Panc1 (cell line): ENCODE measurements around the gene WT1.

Experiments used
- CTCF ChIP-seq: fragments of 450-650 bp; IDR thresholded peaks from 2 replicates; pipeline ENCODE4 v1.5.1; 2017; ENCODE audit warnings: mild to moderate bottlenecking
- POLR2AphosphoS5 ChIP-seq: IDR thresholded peaks from 2 replicates; pipeline ENCODE4 v1.6.1; 2012; ENCODE audit warnings: mild to moderate bottlenecking, low read depth, low read length, moderate library complexity
- REST ChIP-seq, 2 experiments: IDR thresholded peaks; 2 replicates each; pipeline ENCODE4 v1.6.1; 2011 to 2012; ENCODE audit warnings: low read depth in 2 of 2, control low read depth in 1 of 2, low read length in 1 of 2, mild to moderate bottlenecking in 1 of 2, moderate library complexity in 1 of 2; ENCODE audit not compliant: insufficient read depth in 1 of 2
- SIN3A ChIP-seq: IDR thresholded peaks from 2 replicates; pipeline ENCODE4 v1.6.1; 2012; ENCODE audit warnings: low read depth, mild to moderate bottlenecking, low read length, moderate library complexity, borderline replicate concordance; ENCODE audit not compliant: insufficient read depth
- TCF7L2 ChIP-seq: IDR thresholded peaks from 2 replicates; pipeline ENCODE4 v1.6.1; 2011; ENCODE audit warnings: mild to moderate bottlenecking, low read depth, low read length, inconsistent platforms

- no peak for TF ChIP-seq CTCF
- TF ChIP-seq TCF7L2, result no peak
- TF ChIP-seq REST (IDR thresholded peaks at IDR 0.05; ENCODE audit: insufficient read depth in 1 of 2, low read depth in 2 of 2, low read length in 1 of 2), result no peak
- no peak for TF ChIP-seq POLR2AphosphoS5
- no peak for TF ChIP-seq SIN3A
Measured at GRCh38 chr11:32473282-32473909, 38.1 kb upstream of the WT1 start.
